Breast epithelium (tissue), 4 donors: ENCODE measurements around the gene THOC2. TPM values are rescaled to one million over a fixed set of nuclear protein-coding genes. Genes with fewer than 3 reads are reported as not detected.

Experiments
- DNase-seq, 2 donors: peaks; one replicate each; pipeline ENCODE4 v3.0.0-alpha.2; 2019; ENCODE audit warnings: low spot score in 2 of 2
- H3K27ac ChIP-seq, 2 donors: fragments of 200-600 bp; sonication (generic) in 1 of 2; one replicate each; pipeline ENCODE4 v1.5.1; 2016 to 2019; ENCODE audit warnings: mild to moderate bottlenecking in 1 of 2
- H3K27me3 ChIP-seq, 2 donors: fragments of 200-600 bp; sonication (generic) in 1 of 2; one replicate each; pipeline versions ENCODE4 v1.5.1 to v1.6.0; 2017 to 2019; ENCODE audit warnings: control low read depth in 1 of 2, mild to moderate bottlenecking in 1 of 2
- H3K36me3 ChIP-seq: fragments of 200-600 bp; one replicate; pipeline ENCODE4 v1.5.1; 2019
- H3K4me1 ChIP-seq, 2 donors: fragments of 200-600 bp; sonication (generic); one replicate each; pipeline ENCODE4 v1.5.1; 2016 to 2019; ENCODE audit warnings: control low read depth in 1 of 2
- H3K4me3 ChIP-seq, 3 donors: fragments of 200-600 bp; sonication (generic); 1 replicate in 2 of 3; 2 replicates in 1 of 3; pipeline ENCODE4 v1.5.1; 2016 to 2019; ENCODE audit warnings: mild to moderate bottlenecking in 3 of 3, moderate library complexity in 2 of 3
- H3K9me3 ChIP-seq, 2 donors: fragments of 200-600 bp; sonication (generic) in 1 of 2; one replicate each; pipeline ENCODE4 v1.5.1; 2016 to 2019; ENCODE audit warnings: control low read depth in 1 of 2
- CTCF ChIP-seq, 3 donors: fragments of 450-650 bp; IDR thresholded peaks; one replicate each; pipeline ENCODE4 v1.5.1; 2016 to 2017; ENCODE audit warnings: antibody characterized with exemption in 3 of 3, mild to moderate bottlenecking in 3 of 3, moderate library complexity in 3 of 3
- POLR2A ChIP-seq: fragments of 450-650 bp; IDR thresholded peaks from one replicate; pipeline ENCODE4 v1.6.1; 2016; ENCODE audit warnings: antibody characterized with exemption, mild to moderate bottlenecking, moderate library complexity
- POLR2AphosphoS5 ChIP-seq, 3 donors: sonication (generic); formaldehyde crosslinking; IDR thresholded peaks; one replicate each; pipeline ENCODE4 v1.6.1; 2017; ENCODE audit warnings: antibody characterized with exemption in 3 of 3
- intact Hi-C: fragments of 100-400 bp; cut with DNase I; formaldehyde crosslinking; loops from one replicate; pipeline ENCODE4 v1.15.1; 2023; ENCODE audit warnings: low total_unique reads
- total RNA-seq, 3 donors: library from RNA; depleted of rRNA; stranded (reverse); fragments of >200 nt; gene quantifications; one replicate each; pipeline ENCODE4 v1.1.0, GENCODE V29; 2016

Gene THOC2
- total RNA-seq, 3 donors from 2014 or later = 72.8 to 169 (median 119) TPM

GRCh38 chrX:123601437-123601836 lies 131.4 kb downstream of the THOC2 start:
- DNase-seq = no peak
- H3K27ac ChIP-seq = no peak overlapping the region
- H3K4me3 ChIP-seq = no peak overlapping the region
- no peaks in the 10 kb centered on the region for H3K9me3 ChIP-seq
- H3K4me1 ChIP-seq = no peaks in the 10 kb centered on the region
- intact Hi-C loops = no loop called here
- no peaks in the 10 kb centered on the region for H3K27me3 ChIP-seq
- H3K36me3 ChIP-seq = no peaks in the 10 kb centered on the region
- TF ChIP-seq POLR2AphosphoS5 (IDR thresholded peaks at IDR 0.05) (no peak), CTCF (IDR thresholded peaks at IDR 0.05) (no peak), POLR2A (no peak)

GRCh38 chrX:123600181-123600580 lies 132.7 kb downstream of the THOC2 start:
- H3K27ac ChIP-seq = no peak overlapping the region
- H3K9me3 ChIP-seq = no peaks in the 10 kb centered on the region
- no peak for DNase-seq
- no peak overlapping the region for H3K4me3 ChIP-seq
- no peaks in the 10 kb centered on the region for H3K27me3 ChIP-seq
- intact Hi-C loops = no loop called here
- no peak for TF ChIP-seq CTCF (IDR thresholded peaks at IDR 0.05)
- TF ChIP-seq POLR2AphosphoS5 (IDR thresholded peaks at IDR 0.05) = no peak
- TF ChIP-seq POLR2A = no peak
- H3K36me3 ChIP-seq = no peaks in the 10 kb centered on the region
- no peaks in the 10 kb centered on the region for H3K4me1 ChIP-seq

- Histone ChIP-seq H3K27ac (no peak overlapping the region), H3K36me3 (no peaks in the 10 kb centered on the region), H3K4me3 (no peak overlapping the region), H3K4me1 (no peaks in the 10 kb centered on the region), H3K9me3 (no peaks in the 10 kb centered on the region), H3K27me3 (peaks cover 0 to 9% of the 10 kb centered on the region in 2 donors)
- TF ChIP-seq POLR2AphosphoS5 (IDR thresholded peaks at IDR 0.05) (no peak), POLR2A (no peak), CTCF (IDR thresholded peaks at IDR 0.05) (no peak)
- intact Hi-C loops = no loop called here
- DNase-seq = no peak
Measured at GRCh38 chrX:123590842-123591486, 141.9 kb downstream of the THOC2 start.

GRCh38 chrX:123588723-123589122 lies 144.1 kb downstream of the THOC2 start:
- TF ChIP-seq CTCF (IDR thresholded peaks at IDR 0.05) (no peak), POLR2AphosphoS5 (IDR thresholded peaks at IDR 0.05) (no peak), POLR2A (no peak)
- Histone ChIP-seq H3K27me3 (peaks cover 0 to 9% of the 10 kb centered on the region in 2 donors), H3K27ac (no peak overlapping the region), H3K9me3 (no peaks in the 10 kb centered on the region), H3K4me1 (no peaks in the 10 kb centered on the region), H3K4me3 (no peak overlapping the region), H3K36me3 (no peaks in the 10 kb centered on the region)
- intact Hi-C loops = no loop called here
- DNase-seq = no peak

- Histone ChIP-seq H3K4me1 (no peaks in the 10 kb centered on the region), H3K27ac (no peak overlapping the region), H3K4me3 (no peak overlapping the region), H3K27me3 (no peaks in the 10 kb centered on the region), H3K36me3 (no peaks in the 10 kb centered on the region), H3K9me3 (no peaks in the 10 kb centered on the region)
- TF ChIP-seq POLR2AphosphoS5 (IDR thresholded peaks at IDR 0.05) = no peak
- no peak for TF ChIP-seq POLR2A
- TF ChIP-seq CTCF (IDR thresholded peaks at IDR 0.05) = no peak
- intact Hi-C loops = no loop called here
- no peak for DNase-seq
Measured at GRCh38 chrX:123581586-123581985, 151.3 kb downstream of the THOC2 start.
